A375 (cell line): ENCODE measurements around the gene MSTN. TPM values are rescaled to one million over a fixed set of nuclear protein-coding genes. Genes with fewer than 3 reads are reported as not detected.

ENCODE experiments used
- total RNA-seq: library from RNA; depleted of rRNA; stranded (reverse); fragments of >200 nt; shearing (Covaris generic); gene quantifications from 2 replicates; pipeline ENCODE4 v1.2.3, GENCODE V29; 2014; rRNA removed

Gene MSTN
- total RNA-seq, result 0.05 TPM in 1 of 2 replicates, not detected in the other

GRCh38 chr2:190062601-190063000 lies at the start of gene MSTN:
MSTN (minus strand) TSS chr2:190062729; CDS start chr2:190062596, 133 bp downstream.

